Esophagus muscularis mucosa (tissue), 4 donors: ENCODE measurements around the gene LHX3. TPM values are rescaled to one million over a fixed set of nuclear protein-coding genes. Genes with fewer than 3 reads are reported as not detected.
"Not testable (repeated sequence)": the region's sequence is repeated elsewhere in the genome, so short reads cannot be mapped to it uniquely, and the experiment has no call there.

Experiments used
- DNase-seq: peaks from one replicate; pipeline ENCODE4 v3.0.0-alpha.2; 2017; ENCODE audit errors: extremely low spot score
- H3K27ac ChIP-seq, 4 donors: fragments of 200-600 bp; sonication (generic); replicated peaks in 1 of 4; 1 replicate in 3 of 4; 2 replicates in 1 of 4; pipeline ENCODE4 v1.5.1; 2016 to 2019; ENCODE audit warnings: mild to moderate bottlenecking in 1 of 4
- H3K27me3 ChIP-seq, 4 donors: fragments of 200-600 bp; sonication (generic); one replicate each; pipeline versions ENCODE4 v1.5.1 to v1.6.0; 2016 to 2019
- H3K36me3 ChIP-seq, 4 donors: fragments of 200-600 bp; sonication (generic); one replicate each; pipeline ENCODE4 v1.5.1; 2016 to 2019
- H3K4me1 ChIP-seq, 4 donors: fragments of 200-600 bp; sonication (generic); one replicate each; pipeline ENCODE4 v1.5.1; 2016 to 2019
- H3K4me3 ChIP-seq, 4 donors: fragments of 200-600 bp; sonication (generic); 1 replicate in 2 of 4; 2 replicates in 2 of 4; pipeline ENCODE4 v1.5.1; 2016 to 2019; ENCODE audit warnings: mild to moderate bottlenecking in 4 of 4, moderate library complexity in 1 of 4
- H3K9me3 ChIP-seq, 4 donors: fragments of 200-600 bp; sonication (generic); 1 replicate in 3 of 4; 2 replicates in 1 of 4; pipeline ENCODE4 v1.5.1; 2016 to 2019
- CTCF ChIP-seq, 3 experiments: fragments of 200-600 bp in 2 of 3; fragments of 450-650 bp in 1 of 3; sonication (generic) in 2 of 3; IDR thresholded peaks; one replicate each; pipeline ENCODE4 v1.5.1; 2017 to 2019; ENCODE audit warnings: antibody characterized with exemption in 3 of 3, mild to moderate bottlenecking in 2 of 3, moderate library complexity in 1 of 3
- EP300 ChIP-seq: sonication (generic); formaldehyde crosslinking; IDR thresholded peaks from one replicate; pipeline ENCODE4 v1.6.1; 2017; ENCODE audit warnings: antibody characterized with exemption
- POLR2A ChIP-seq: fragments of 450-650 bp; IDR thresholded peaks from one replicate; pipeline ENCODE4 v1.6.1; 2017; ENCODE audit warnings: antibody characterized with exemption, moderate library complexity, mild to moderate bottlenecking, low read depth
- POLR2AphosphoS5 ChIP-seq, 2 donors: sonication (generic); formaldehyde crosslinking; IDR thresholded peaks; one replicate each; pipeline ENCODE4 v1.6.1; 2017; ENCODE audit warnings: antibody characterized with exemption in 2 of 2
- WGBS: methylation state at CpG from one replicate; pipeline ENCODE4 v1.1.5; 2018; 5-methylcytosine and 5-hydroxymethylcytosine counted together
- intact Hi-C: fragments of 100-400 bp; cut with DNase I; formaldehyde crosslinking; loops from one replicate; pipeline ENCODE4 v1.15.1; 2023
- total RNA-seq, 4 donors: library from RNA; depleted of rRNA; stranded (reverse); fragments of >200 nt; gene quantifications; one replicate each; pipeline versions ENCODE4 v1.1.0 to v1.2.1, GENCODE V29; 2016

The LHX3 gene
- total RNA-seq, 4 donors from 2014 or later = not detected

GRCh38 chr9:136151848-136152542 is 52.9 kb downstream of the LHX3 start:
- Histone ChIP-seq H3K4me1 (peaks cover 0 to 8% (median 2%) of the 10 kb centered on the region in 4 donors), H3K4me3 (no peak overlapping the region), H3K9me3 (no peaks in the 10 kb centered on the region), H3K27ac (no peak overlapping the region), H3K36me3 (no peaks in the 10 kb centered on the region), H3K27me3 (peaks cover 0 to 49% (median 9%) of the 10 kb centered on the region in 4 donors)
- no peak for DNase-seq
- TF ChIP-seq POLR2A = no peak
- TF ChIP-seq EP300 = no peak
- no peak for TF ChIP-seq CTCF (IDR thresholded peaks at IDR 0.05)
- no peak for TF ChIP-seq POLR2AphosphoS5 (IDR thresholded peaks at IDR 0.05)
- intact Hi-C loops = no loop called here
- WGBS = 85% methylated on average over 23 of the region's 27 CpGs

GRCh38 chr9:136151214-136151804 is 53.6 kb downstream of the LHX3 start:
- H3K36me3 ChIP-seq = no peaks in the 10 kb centered on the region
- intact Hi-C loops = no loop called here
- WGBS = 64% methylated on average over 24 of the region's 25 CpGs
- H3K9me3 ChIP-seq = no peaks in the 10 kb centered on the region
- TF ChIP-seq POLR2A (no peak), POLR2AphosphoS5 (IDR thresholded peaks at IDR 0.05) (no peak), CTCF (IDR thresholded peaks at IDR 0.05) (no peak), EP300 (no peak)
- peaks cover 0 to 8% (median 2%) of the 10 kb centered on the region in 4 donors for H3K4me1 ChIP-seq
- no peak for DNase-seq
- no peak overlapping the region for H3K4me3 ChIP-seq
- no peak overlapping the region for H3K27ac ChIP-seq
- H3K27me3 ChIP-seq = peaks cover 0 to 49% (median 3%) of the 10 kb centered on the region in 4 donors

GRCh38 chr9:136150664-136151213 is 54.2 kb downstream of the LHX3 start:
- DNase-seq, intact Hi-C loops, H3K4me1 ChIP-seq, H3K4me3 ChIP-seq, H3K9me3 ChIP-seq, H3K27ac ChIP-seq, H3K36me3 ChIP-seq: not testable (repeated sequence)
- WGBS = 75% methylated on average over 7 of the region's 7 CpGs
- peaks cover 0 to 49% (median 2%) of the 10 kb centered on the region in 4 donors for H3K27me3 ChIP-seq

GRCh38 chr9:136149853-136150252 is 55.1 kb downstream of the LHX3 start:
- DNase-seq = no peak

More at GRCh38 chr9:136149853-136150252, 55.1 kb downstream of the LHX3 start:
- TF ChIP-seq POLR2A = no peak
- no peak for TF ChIP-seq POLR2AphosphoS5 (IDR thresholded peaks at IDR 0.05)
- no peak for TF ChIP-seq CTCF (IDR thresholded peaks at IDR 0.05)
- TF ChIP-seq EP300 = no peak
- 87% methylated on average over 3 of the region's 9 CpGs for WGBS
- H3K27me3 ChIP-seq = peaks cover 0 to 49% (median 3%) of the 10 kb centered on the region in 4 donors
- no peak overlapping the region for H3K4me3 ChIP-seq
- H3K9me3 ChIP-seq = no peaks in the 10 kb centered on the region
- peaks cover 0 to 8% (median 2%) of the 10 kb centered on the region in 4 donors for H3K4me1 ChIP-seq
- H3K36me3 ChIP-seq = no peaks in the 10 kb centered on the region
- intact Hi-C loops = no loop called here
- H3K27ac ChIP-seq = no peak overlapping the region
